PC-3 (cell line): ENCODE measurements around the gene NKX2-3. TPM values are rescaled to one million over a fixed set of nuclear protein-coding genes. Genes with fewer than 3 reads are reported as not detected.

Experiments used
- ATAC-seq: fragments of 200-7000 bp; cut with Tn5 transposase; 2 replicates; pipeline ENCODE4 v1.9.1; 2020; ENCODE audit warnings: mild to moderate bottlenecking, moderate library complexity
- BruUV-seq: library from RNA; stranded (reverse); fragments of 400-500 nt; replicated peaks from 2 replicates; lab custom pipeline; 2021; lab: Mats Ljungman, UMichigan
- CTCF ChIA-PET: fragments of 300-600 bp; sonication (Branson Sonifier 250); formaldehyde crosslinking; loops from one replicate; lab custom pipeline; 2022; ENCODE audit warnings: antibody characterized with exemption; lab: Charles Lee
- POLR2A ChIA-PET: fragments of 300-600 bp; sonication (Branson Sonifier 250); formaldehyde crosslinking; loops from one replicate; lab custom pipeline; 2022; ENCODE audit warnings: antibody characterized with exemption; ENCODE audit not compliant: unreplicated experiment; lab: Charles Lee
- DNase-seq: peaks from one replicate; pipeline ENCODE4 v3.0.0-alpha.2; 2015
- H2AFZ ChIP-seq: fragments of 300-600 bp; sonication (generic); 2 replicates; pipeline ENCODE4 v1.6.0; 2016; ENCODE audit warnings: antibody characterized with exemption, low read length
- H3F3A ChIP-seq: fragments of 300-600 bp; sonication (generic); one replicate; pipeline ENCODE4 v1.6.0; 2017; ENCODE audit warnings: antibody characterized with exemption, low read length, control low read depth, mild to moderate bottlenecking; ENCODE audit not compliant: unreplicated experiment
- H3K27ac ChIP-seq: fragments of 300-600 bp; sonication (generic); 2 replicates; pipeline ENCODE4 v1.5.1; 2016; ENCODE audit warnings: mild to moderate bottlenecking, low read length
- H3K27me3 ChIP-seq: fragments of 300-600 bp; sonication (generic); 2 replicates; pipeline ENCODE4 v1.6.1; 2016; ENCODE audit warnings: low read length, mixed read lengths
- H3K36me3 ChIP-seq: fragments of 300-600 bp; sonication (generic); 2 replicates; pipeline ENCODE4 v1.6.1; 2016; ENCODE audit warnings: low read depth, mixed run types, low read length, mixed read lengths
- H3K4me1 ChIP-seq: fragments of 300-600 bp; sonication (generic); 2 replicates; pipeline ENCODE4 v1.5.1; 2016; ENCODE audit warnings: low read length; ENCODE audit not compliant: insufficient read depth
- H3K4me2 ChIP-seq: fragments of 300-600 bp; sonication (generic); 2 replicates; pipeline ENCODE4 v1.6.0; 2016; ENCODE audit warnings: low read length
- H3K4me3 ChIP-seq: fragments of 300-600 bp; sonication (generic); 2 replicates; pipeline ENCODE4 v1.5.1; 2016; ENCODE audit warnings: mild to moderate bottlenecking, low read length, mixed read lengths
- H3K79me2 ChIP-seq: fragments of 300-600 bp; sonication (generic); 2 replicates; pipeline ENCODE4 v1.6.1; 2017; ENCODE audit warnings: low read length, mixed read lengths
- H3K9ac ChIP-seq: fragments of 300-600 bp; sonication (generic); 2 replicates; pipeline ENCODE4 v1.6.0; 2016; ENCODE audit warnings: mild to moderate bottlenecking, low read length
- H3K9me2 ChIP-seq: fragments of 300-600 bp; sonication (generic); replicated peaks from 2 replicates; pipeline ENCODE4 v1.6.1; 2016; ENCODE audit warnings: mixed run types, low read length, mixed read lengths
- H3K9me3 ChIP-seq: fragments of 300-600 bp; sonication (generic); 2 replicates; pipeline ENCODE4 v1.6.1; 2016; ENCODE audit warnings: low read length, mixed read lengths
- H4K20me1 ChIP-seq: fragments of 300-600 bp; sonication (generic); 2 replicates; pipeline ENCODE4 v1.6.1; 2016; ENCODE audit warnings: low read length, mixed read lengths
- CTCF ChIP-seq: fragments of 300-600 bp; sonication (generic); conservative IDR thresholded peaks from 2 replicates; pipeline ENCODE4 v1.5.1; 2017; ENCODE audit warnings: antibody characterized with exemption, low read depth, mild to moderate bottlenecking, low read length
- EZH2 ChIP-seq: fragments of 300-600 bp; sonication (generic); IDR thresholded peaks from one replicate; pipeline ENCODE4 v1.6.1; 2017; ENCODE audit warnings: antibody characterized with exemption, mild to moderate bottlenecking, low read length; ENCODE audit not compliant: unreplicated experiment
- EZH2phosphoT487 ChIP-seq: fragments of 300-600 bp; sonication (generic); IDR thresholded peaks from 2 replicates; pipeline ENCODE4 v1.6.1; 2018; ENCODE audit warnings: mild to moderate bottlenecking, antibody characterized with exemption, low read length, borderline replicate concordance
- intact Hi-C: fragments of 100-400 bp; cut with micrococcal nuclease; formaldehyde crosslinking; loops from 2 replicates; pipeline ENCODE4 v1.9.0; 2023
- total RNA-seq: library from RNA; depleted of rRNA; stranded (reverse); fragments of >200 nt; gene quantifications from 2 replicates; pipeline ENCODE4 v1.2.3, GENCODE V29; 2014

The NKX2-3 gene
- total RNA-seq, 1 experiment from 2014 or later = 0.07 TPM

DNA sequence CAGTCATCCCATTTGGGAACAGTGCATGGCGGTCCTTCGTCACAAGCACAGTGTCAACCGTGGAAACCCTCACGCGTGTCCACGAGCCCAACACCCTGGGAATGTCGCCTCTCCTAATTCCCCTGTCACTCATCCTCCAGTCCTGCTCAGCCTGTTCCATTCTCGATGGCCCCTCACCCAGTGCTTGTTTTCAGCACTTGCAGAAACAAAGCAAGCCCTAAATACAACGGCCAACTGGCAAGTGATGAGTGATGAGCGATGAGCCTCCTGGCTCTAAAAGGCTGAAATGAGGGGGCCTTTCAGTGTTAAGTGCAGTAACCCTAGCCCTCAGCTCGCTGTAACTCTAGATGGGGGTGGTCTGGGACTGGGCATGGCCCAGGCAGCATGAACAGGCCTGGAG lies 22.6 kb downstream of the NKX2-3 start:
- ChIA-PET CTCF (no interaction called here), POLR2A (no interaction called here)
- H3K9ac ChIP-seq = no peak overlapping the region
- H3K9me3 ChIP-seq = no peaks in the 10 kb centered on the region
- no peaks in the 10 kb centered on the region for H3F3A ChIP-seq
- H3K79me2 ChIP-seq = no peaks in the 10 kb centered on the region
- H3K27me3 ChIP-seq = peaks cover 9% of the 10 kb centered on the region; the same call in 1 of the 2 replicates
- no peak for DNase-seq
- TF ChIP-seq EZH2phosphoT487 (no peak), CTCF (no peak), EZH2 (no peak)
- H3K27ac ChIP-seq = no peak overlapping the region
- H3K4me1 ChIP-seq = peaks cover 4% of the 10 kb centered on the region; the same call in 1 of the 2 replicates
- no peak overlapping the region for H3K4me2 ChIP-seq
- no TSS peak for BruUV-seq
- no peak for ATAC-seq
- no peaks in the 10 kb centered on the region for H4K20me1 ChIP-seq
- no peaks in the 10 kb centered on the region for H3K36me3 ChIP-seq
- intact Hi-C loops = no loop called here
- H3K4me3 ChIP-seq = no peak overlapping the region
- no peak overlapping the region for H2AFZ ChIP-seq
- H3K9me2 ChIP-seq = no peaks in the 10 kb centered on the region

- no peak for DNase-seq
- BruUV-seq = no TSS peak
- H3K79me2 ChIP-seq = no peaks in the 10 kb centered on the region
- ChIA-PET POLR2A (no interaction called here), CTCF (no interaction called here)
- no peak overlapping the region for H3K27ac ChIP-seq
- H3K9me2 ChIP-seq = no peaks in the 10 kb centered on the region
- no peak overlapping the region for H3K4me2 ChIP-seq
- no peak for ATAC-seq
- H4K20me1 ChIP-seq = no peaks in the 10 kb centered on the region
- peaks cover 5% of the 10 kb centered on the region; the same call in 1 of the 2 replicates for H3K4me1 ChIP-seq
- no peaks in the 10 kb centered on the region for H3K9me3 ChIP-seq
- intact Hi-C loops = no loop called here
- H3F3A ChIP-seq = no peaks in the 10 kb centered on the region
- no peaks in the 10 kb centered on the region for H3K36me3 ChIP-seq
- peaks cover 9% of the 10 kb centered on the region; the same call in 1 of the 2 replicates for H3K27me3 ChIP-seq
- no peak overlapping the region for H2AFZ ChIP-seq
- TF ChIP-seq CTCF (no peak), EZH2phosphoT487 (no peak), EZH2 (no peak)
- no peak overlapping the region for H3K9ac ChIP-seq
- no peak overlapping the region for H3K4me3 ChIP-seq
Observed at GRCh38 chr10:99555825-99556523, 23.2 kb downstream of the NKX2-3 start.

GRCh38 chr10:99557044-99557443 lies 24.3 kb downstream of the NKX2-3 start:
- Histone ChIP-seq H3K9me2 (no peaks in the 10 kb centered on the region), H3K4me3 (no peak overlapping the region), H4K20me1 (no peaks in the 10 kb centered on the region), H3F3A (no peaks in the 10 kb centered on the region), H3K27ac (no peak overlapping the region), H3K27me3 (peaks cover 9% of the 10 kb centered on the region; the same call in 1 of the 2 replicates), H3K9ac (no peak overlapping the region), H2AFZ (no peak overlapping the region), H3K9me3 (no peaks in the 10 kb centered on the region), H3K79me2 (no peaks in the 10 kb centered on the region), H3K4me1 (peaks cover 5% of the 10 kb centered on the region; the same call in 1 of the 2 replicates), H3K36me3 (no peaks in the 10 kb centered on the region), H3K4me2 (no peak overlapping the region)
- CTCF ChIA-PET = no interaction called here
- TF ChIP-seq EZH2 = no peak
- POLR2A ChIA-PET = no interaction called here
- intact Hi-C loops = no loop called here
- no peak for DNase-seq
- ATAC-seq = no peak
- no TSS peak for BruUV-seq
